Fibroblast of the aortic adventitia (primary cell): Measurements from ENCODE around the gene PLCL2. TPM values are rescaled to one million over a fixed set of nuclear protein-coding genes. Genes with fewer than 3 reads are reported as not detected.

ENCODE experiments used
- DNase-seq: peaks from one replicate; pipeline ENCODE4 v3.0.0-alpha.2; 2010; ENCODE audit warnings: low read depth
- H3K4me3 ChIP-seq: 2 replicates; pipeline ENCODE4 v1.5.1; 2011; ENCODE audit warnings: low read depth, mild to moderate bottlenecking, control low read depth, low read length, moderate library complexity
- CTCF ChIP-seq: IDR thresholded peaks from 2 replicates; pipeline ENCODE4 v1.5.1; 2011; ENCODE audit warnings: mild to moderate bottlenecking, low read length, control low read depth, inconsistent platforms; ENCODE audit not compliant: insufficient read depth
- total RNA-seq: library from RNA; depleted of rRNA; stranded (reverse); fragments of >200 nt; gene quantifications from 2 replicates; pipeline ENCODE4 v1.2.3, GENCODE V29; 2012; ENCODE audit warnings: low replicate concordance

The PLCL2 gene
- total RNA-seq, 1 donor = 11.6 TPM

DNA sequence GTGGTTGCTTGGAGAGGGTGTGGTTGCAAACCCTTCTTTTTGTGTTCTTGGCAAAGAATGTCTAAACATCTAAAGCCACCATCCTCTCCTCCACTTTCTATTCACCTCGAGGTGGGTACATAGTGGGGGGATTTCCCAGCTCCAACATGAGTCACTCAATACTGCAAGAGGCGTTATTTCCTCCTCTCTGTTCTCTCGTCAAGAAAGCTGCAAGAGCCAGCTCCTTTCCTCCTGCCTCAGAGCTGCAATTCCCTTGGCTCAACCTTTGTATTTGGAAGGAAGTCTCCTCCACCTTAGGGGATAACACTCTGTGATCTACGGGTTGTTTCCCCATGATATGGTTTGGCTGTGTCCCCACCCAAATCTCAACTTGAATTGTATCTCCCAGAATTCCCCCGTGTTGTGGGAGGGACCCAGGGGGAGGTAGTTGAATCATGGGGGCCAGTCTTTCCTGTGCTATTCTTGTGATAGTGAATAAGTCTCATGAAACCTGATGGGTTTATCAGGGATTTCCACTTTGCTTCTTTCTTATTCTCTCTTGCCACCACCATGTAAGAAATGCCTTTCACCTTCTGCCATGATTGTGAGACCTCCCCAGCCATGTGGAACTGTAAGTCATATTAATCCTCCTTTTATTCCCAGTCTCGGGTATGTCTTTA, 138.4 kb downstream of the PLCL2 start:
- no peak for TF ChIP-seq CTCF
- no peak for DNase-seq
- no peak overlapping the region for H3K4me3 ChIP-seq

GRCh38 chr3:17025594-17026139, 140.9 kb downstream of the PLCL2 start:
- DNase-seq = no peak
- TF ChIP-seq CTCF = no peak
- H3K4me3 ChIP-seq = no peak overlapping the region

DNA sequence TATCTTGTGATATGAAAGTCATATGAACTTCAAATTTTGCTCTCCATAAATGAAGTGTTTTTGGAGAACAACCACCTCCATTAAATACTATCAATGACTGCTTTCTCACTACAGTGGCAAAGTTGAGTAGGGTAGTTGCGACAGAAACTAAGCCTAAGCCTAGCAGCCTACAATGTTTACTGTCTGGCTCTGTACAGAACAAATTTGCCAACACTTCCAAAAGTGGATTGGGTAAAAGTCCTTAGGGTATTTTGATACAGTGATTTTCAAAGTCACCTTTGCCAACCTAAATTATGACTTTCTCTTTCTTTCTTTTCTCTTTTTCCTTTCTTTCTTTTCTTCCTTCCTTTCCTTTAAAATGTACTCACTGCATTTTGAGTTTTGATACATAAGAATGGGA, 142.6 kb downstream of the PLCL2 start:
- no peak for DNase-seq
- H3K4me3 ChIP-seq = no peak overlapping the region
- TF ChIP-seq CTCF = no peak

DNA sequence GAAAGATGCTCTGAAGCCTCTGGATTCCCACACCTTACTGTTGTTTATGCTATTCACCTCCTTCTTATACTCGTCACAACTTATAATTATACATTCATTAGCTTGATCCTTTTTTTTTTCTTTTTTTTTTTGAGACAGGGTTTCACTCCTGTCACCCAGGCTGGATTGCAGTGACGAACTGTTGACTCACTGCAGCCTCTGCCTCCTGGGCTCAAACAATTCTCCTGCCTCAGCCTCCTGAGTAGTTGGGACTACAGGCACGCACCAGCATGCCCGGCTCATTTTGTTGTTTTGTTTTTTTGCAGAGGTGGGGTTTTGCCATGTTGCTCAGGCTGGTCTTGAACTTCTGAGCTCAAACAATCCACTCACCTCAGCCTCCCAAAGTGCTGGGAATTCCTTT, 143.6 kb downstream of the PLCL2 start:
- no peak overlapping the region for H3K4me3 ChIP-seq
- TF ChIP-seq CTCF = no peak
- no peak for DNase-seq

GRCh38 chr3:17030438-17030837, 145.7 kb downstream of the PLCL2 start:
- DNase-seq = no peak
- H3K4me3 ChIP-seq = no peak overlapping the region
- TF ChIP-seq CTCF = no peak

DNA sequence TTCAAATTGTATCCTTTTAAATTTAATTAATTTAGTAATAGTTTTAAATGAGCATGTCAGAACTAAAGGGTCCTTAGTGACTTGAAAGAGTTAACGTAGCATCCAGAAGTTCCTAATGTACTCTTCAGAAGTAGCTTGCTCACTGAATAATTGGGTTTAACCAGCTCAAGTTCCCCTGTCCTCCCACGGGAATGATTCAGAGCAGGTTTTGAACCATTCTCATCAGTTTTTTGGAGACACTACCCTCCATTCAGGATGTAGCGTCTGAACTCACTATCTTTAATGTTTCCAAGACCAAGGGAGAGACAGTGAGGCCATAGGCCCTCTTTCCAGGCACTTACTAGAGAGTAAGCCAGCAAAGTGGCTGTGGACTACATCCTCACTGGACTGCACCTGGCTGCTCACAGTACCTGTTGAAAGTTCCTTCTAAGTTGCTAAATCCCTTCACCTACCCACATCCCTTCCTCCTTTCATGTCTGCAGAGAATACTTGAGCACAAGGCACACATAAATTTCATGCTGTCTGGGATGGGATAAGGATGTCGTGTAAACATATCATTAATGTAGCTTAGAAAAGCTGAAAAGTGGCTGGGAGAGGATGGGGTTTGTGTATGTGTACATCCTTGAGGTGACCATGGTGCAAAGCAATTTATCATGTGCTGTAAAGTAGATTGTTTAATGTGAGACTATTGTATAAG, 146.3 kb downstream of the PLCL2 start:
- no peak overlapping the region for H3K4me3 ChIP-seq
- TF ChIP-seq CTCF = no peak
- DNase-seq = no peak
